Neural progenitor cell (in vitro differentiated cells): ENCODE results near the gene SDCCAG8.

Source experiments
- EZH2 ChIP-seq: fragments of 200-600 bp; sonication (generic); IDR thresholded peaks from 2 replicates; pipeline ENCODE4 v1.6.1; 2017; ENCODE audit warnings: antibody characterized with exemption, mild to moderate bottlenecking, moderate library complexity
- TF ChIP-seq, protein P1 (sequence below): fragments of 200-600 bp; sonication (generic); IDR thresholded peaks from 2 replicates; pipeline ENCODE4 v1.5.1; 2017; ENCODE audit warnings: antibody characterized with exemption, mild to moderate bottlenecking

DNA sequence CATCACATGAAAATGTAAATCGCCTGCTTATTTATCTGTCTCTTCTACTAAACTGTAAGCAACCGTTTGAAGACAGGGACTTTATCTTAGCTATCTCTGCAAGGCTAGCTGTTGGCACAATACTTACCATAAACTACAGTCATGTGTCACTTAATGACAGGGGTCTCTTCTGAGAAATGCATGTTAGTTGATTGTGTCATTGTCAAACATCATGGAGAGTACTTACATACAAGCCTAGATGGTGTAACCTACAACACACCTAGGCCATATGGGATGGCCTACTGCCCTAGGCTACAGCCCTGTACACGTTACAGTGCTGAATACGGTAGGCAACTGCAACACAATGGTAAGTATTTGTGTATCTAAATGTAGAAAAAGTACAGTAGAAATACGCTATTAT is 267.9 kb downstream of the SDCCAG8 start:
- TF ChIP-seq, protein P1, sequence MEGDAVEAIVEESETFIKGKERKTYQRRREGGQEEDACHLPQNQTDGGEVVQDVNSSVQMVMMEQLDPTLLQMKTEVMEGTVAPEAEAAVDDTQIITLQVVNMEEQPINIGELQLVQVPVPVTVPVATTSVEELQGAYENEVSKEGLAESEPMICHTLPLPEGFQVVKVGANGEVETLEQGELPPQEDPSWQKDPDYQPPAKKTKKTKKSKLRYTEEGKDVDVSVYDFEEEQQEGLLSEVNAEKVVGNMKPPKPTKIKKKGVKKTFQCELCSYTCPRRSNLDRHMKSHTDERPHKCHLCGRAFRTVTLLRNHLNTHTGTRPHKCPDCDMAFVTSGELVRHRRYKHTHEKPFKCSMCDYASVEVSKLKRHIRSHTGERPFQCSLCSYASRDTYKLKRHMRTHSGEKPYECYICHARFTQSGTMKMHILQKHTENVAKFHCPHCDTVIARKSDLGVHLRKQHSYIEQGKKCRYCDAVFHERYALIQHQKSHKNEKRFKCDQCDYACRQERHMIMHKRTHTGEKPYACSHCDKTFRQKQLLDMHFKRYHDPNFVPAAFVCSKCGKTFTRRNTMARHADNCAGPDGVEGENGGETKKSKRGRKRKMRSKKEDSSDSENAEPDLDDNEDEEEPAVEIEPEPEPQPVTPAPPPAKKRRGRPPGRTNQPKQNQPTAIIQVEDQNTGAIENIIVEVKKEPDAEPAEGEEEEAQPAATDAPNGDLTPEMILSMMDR, result no peak
- no peak for TF ChIP-seq EZH2
